Eye (tissue), 1 donor: ENCODE results near the gene OTUD3.
A peak's percentile ranks its signal among the peaks of the same experiment; 100 is the strongest.
"Not testable (repeated sequence)": the region's sequence is repeated elsewhere in the genome, so short reads cannot be mapped to it uniquely, and the experiment has no call there.

Source experiments
- DNase-seq: peaks from one replicate; pipeline ENCODE4 v3.0.0-alpha.2; 2015

The OTUD3 gene, protein sequence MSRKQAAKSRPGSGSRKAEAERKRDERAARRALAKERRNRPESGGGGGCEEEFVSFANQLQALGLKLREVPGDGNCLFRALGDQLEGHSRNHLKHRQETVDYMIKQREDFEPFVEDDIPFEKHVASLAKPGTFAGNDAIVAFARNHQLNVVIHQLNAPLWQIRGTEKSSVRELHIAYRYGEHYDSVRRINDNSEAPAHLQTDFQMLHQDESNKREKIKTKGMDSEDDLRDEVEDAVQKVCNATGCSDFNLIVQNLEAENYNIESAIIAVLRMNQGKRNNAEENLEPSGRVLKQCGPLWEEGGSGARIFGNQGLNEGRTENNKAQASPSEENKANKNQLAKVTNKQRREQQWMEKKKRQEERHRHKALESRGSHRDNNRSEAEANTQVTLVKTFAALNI

DNA sequence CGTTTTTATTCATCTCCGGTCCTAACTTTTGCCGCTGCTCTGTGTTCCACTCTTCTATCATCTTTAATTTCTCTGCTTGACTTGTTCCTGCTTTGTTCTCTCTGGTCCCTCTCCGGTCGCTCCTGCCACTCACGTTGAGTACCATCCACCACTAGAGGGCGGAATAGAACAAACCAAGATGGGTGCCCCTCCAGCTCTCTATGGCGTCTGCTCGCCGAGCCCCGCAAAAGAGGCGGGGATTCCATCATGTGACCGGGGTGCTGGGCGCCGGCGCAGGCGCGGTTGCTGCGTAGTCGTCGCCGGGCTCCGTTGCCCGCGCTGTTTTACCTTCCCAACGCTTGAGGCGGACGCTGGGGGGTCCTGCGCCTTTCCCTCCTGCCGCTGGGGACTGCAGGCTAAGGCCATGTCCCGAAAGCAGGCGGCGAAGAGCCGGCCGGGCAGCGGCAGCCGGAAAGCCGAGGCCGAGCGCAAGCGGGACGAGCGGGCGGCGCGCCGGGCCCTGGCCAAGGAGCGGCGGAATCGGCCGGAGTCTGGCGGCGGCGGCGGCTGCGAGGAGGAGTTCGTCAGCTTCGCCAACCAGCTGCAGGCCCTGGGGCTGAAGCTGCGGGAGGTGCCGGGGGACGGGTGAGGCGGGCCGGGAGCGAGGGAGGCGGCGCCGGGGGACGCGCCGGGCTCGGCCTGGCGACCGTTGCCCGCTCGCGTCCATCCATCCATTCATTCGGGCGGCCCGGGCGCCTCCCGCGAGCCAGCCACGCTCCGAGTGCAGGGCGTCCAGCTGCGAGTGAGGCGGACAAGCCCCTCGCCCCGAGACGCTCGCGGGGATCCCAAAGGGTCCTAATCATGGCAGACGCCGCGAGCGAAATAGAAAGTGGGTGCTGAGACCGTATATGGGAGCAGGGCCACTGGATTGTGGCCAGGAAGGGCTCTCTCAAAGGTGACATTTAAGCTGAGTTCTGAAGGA lies at the start of gene OTUD3:
OTUD3 (plus strand) TSS at position 285 of the 961 bp plus-strand sequence; CDS start at position 404, 119 bp downstream.
- DNase-seq = peak; percentile 100

DNA sequence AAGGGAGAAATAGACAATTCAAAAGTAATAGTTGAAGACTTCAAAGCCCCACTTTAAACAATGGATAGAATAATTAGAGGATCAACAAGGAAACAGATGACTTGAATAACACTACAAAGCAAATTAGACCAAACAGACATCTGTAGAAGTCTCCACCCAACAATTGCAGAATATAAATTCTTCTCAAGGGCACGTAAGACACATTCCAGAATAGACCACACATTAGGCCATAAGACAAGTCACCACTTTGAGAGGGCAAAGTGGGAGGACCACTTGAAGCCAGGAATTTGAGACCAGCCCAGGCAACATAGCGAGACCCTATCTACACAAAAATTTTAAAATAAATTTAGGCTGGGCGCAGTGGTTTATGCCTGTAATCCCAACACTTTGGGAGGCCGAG lies 46.6 kb upstream of the OTUD3 start:
- DNase-seq = no peak

DNA sequence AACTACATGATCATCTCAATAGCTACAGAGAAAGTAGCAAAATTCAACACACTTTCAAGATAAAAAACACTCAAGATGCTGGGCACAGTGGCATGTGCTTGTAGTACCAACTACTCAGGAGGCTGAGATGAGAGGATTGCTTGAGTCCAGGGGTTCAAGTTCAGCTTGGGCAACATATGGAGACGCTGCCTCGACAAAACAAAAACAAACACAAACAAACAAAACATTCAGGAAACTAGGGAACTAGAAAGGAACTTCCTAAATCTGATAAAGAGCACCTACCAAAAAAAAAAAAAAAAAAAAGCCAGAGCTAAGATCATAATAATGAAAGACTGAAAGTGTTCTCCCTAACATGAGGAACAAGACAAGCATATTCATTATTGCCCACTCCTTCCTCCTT lies 44.3 kb upstream of the OTUD3 start:
- DNase-seq = no peak

DNA sequence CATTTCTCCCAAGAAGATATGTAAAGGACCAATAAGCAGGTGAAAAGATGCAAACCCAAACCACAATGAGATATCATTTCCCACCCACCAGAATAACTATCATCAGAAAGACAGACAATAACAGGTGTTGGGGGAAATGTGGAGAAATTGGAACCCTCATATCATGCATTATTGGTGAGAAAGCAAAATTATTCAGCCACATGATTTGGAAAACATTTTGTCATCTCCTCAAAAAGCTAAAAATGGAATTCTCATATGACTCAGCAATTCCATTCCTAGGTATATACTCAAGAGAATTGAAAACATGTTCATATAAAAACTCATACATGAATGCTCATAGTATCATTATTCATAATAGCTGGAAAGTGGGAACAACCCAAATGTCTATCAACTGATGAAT lies 42.0 kb upstream of the OTUD3 start:
- no peak for DNase-seq

DNA sequence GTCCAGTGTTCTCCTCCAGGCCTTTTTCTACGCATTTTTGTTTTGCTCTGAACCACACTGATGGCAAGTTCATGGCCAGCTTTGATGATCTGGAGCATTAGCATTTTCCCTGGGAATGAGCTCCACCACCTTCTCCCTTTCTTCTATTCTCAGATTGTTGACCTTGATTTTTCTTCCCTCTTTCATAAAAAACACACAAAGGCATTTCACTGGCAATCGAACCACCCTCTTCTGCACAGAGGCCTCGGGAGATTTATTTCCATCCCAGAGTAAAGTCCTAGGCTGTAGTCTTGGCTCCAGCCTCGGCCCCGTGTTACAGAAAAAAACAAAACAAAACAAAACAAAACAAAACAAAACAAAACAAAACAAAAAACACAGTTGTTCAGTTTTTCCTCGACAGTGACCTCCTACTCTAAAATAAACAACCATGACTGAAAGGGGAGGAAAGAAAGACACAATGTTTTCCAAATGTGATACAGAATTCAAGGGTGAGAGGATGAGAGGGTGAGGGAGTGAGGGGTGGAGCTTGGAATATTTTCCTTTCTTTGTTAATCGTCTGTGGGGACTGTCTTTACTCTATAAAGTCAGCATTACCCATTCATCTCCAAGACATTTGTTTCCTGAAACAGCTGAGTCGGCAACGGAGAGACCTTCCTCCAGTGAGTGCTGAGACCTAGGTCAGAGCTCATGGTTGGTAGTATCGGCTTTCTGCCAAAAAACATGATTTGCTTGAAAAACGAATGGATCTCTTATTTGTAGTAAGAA lies 37.3 kb upstream of the OTUD3 start:
- no peak for DNase-seq

DNA sequence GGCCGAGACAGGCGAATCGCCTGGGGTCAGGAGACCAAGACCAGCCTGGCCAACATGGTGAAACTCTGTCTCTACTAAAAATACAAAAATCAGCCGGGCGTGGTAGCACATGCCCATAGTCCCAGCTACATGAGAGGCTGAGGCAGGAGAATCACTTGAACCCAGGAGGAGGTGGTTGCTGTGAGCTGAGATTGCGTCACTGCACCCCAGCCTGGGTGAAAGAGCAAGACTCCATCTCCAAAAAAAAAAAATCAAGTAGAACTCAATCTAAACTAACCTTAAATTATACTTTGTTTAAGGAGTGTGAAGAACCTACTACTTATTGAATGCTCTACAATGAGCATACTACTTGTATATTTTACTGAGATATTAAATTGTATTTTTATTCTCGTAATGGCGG lies 36.6 kb upstream of the OTUD3 start:
- no peak for DNase-seq

DNA sequence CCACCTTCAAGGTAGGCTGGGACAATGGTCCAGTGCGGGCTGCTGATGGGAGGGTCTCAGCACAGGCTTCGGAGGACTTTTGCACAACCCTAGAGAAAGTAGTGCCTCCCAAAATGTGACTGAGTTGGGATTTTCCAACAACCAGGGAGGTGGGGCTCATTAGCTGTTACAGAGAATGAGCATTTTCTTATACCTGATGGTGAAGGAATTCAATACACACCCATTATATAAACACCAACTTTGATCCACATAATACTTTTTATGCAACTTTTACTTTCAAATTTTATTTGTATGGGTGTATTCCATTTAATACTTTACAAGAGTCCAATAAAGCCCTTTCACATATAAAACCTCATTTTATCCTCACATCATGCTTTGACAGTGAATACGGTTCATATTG lies 35.9 kb upstream of the OTUD3 start:
- no peak for DNase-seq

DNA sequence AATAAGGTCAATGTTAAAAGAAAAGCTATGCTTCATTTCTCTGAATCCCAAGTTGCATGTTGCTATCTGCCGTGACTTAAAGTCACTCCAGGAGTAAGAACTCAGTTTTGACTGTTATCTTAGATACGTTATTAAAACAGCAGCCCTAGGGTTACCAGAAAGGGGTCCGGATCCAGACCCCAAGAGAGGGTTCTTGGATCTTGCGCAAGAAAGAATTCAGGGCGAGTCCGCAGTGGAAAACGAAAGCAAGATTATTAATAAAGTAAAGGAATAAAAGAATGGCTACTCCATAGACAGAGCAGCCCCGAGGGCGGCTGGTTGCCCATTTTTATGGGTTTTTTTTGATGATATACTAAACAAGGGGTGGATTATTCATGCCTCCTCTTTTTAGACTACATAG lies 34.9 kb upstream of the OTUD3 start:
- not testable (repeated sequence) for DNase-seq

DNA sequence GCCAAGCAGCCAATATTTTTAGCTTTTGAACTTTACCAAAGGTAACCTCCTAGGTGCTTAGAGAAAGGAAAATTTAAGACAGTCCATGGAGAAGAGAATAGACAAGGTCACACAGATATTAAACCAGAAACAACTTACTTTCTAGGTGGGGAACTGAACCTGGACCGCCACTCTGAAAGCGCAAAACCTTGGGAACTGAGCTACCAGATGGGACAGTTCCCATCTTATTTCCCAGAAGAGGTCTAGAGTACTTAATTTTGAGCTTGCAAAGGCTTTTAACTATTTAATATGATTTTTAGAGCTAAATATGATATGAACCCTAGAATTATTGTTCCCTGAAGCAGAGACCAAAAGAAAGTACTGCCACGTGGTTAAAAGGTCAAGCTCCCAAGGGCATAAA lies 32.9 kb upstream of the OTUD3 start:
- not testable (repeated sequence) for DNase-seq

DNA sequence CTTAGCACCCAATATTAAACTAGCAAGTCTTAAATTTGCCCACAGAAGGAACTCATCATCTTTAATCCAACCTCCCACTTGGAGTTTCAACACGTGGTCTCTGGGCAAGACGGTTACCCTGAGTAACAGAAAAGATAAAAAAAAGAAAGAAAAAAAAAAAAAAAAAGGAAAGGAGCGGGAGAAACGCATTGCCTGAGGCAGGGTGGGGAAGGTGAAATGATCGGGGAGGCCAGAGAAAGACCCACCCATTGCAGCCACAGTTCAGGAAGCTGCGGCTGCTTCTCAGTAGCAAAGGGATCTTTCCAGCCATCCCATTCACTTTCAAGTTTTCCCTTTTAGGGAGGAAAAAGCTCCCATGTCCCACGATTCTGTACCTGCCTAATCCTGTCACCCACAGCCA lies 32.0 kb upstream of the OTUD3 start:
- no peak for DNase-seq

DNA sequence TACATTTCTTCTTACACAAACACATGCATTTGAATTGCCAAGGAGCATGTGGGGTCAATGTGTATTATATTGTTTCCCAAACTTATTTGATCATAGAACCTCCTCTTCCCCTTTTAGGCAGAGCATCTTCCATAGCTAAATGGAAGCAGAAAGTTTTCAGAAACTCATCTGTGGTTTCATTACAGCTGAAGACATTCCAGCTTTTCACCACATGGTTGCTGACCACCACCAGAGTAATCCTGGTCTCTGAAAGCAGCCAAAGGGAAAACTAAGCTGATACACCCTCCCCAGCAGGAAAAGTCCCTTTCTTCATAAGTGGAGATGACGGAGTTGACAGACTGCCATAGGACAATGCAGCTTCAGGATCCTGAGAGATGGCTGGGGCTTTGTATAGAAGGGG lies 30.2 kb upstream of the OTUD3 start:
- DNase-seq = no peak

DNA sequence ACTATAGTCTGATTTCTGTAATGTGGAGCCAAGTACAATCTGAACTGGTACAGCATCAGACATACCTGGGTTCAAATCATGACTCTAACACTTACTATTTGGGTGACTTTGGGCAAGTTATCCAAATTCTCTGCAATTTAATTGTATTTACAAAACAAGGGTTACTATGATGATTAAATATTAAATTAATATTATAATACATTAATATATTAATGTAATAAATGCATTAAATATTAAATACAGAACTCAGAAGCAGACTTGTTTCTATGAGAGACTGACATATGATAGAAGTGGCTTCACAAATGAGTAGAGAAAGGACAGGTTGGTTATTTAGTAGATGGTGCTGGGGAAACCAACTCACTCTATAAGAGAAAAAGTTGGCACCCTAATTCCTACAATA lies 27.3 kb upstream of the OTUD3 start:
- DNase-seq = no peak

DNA sequence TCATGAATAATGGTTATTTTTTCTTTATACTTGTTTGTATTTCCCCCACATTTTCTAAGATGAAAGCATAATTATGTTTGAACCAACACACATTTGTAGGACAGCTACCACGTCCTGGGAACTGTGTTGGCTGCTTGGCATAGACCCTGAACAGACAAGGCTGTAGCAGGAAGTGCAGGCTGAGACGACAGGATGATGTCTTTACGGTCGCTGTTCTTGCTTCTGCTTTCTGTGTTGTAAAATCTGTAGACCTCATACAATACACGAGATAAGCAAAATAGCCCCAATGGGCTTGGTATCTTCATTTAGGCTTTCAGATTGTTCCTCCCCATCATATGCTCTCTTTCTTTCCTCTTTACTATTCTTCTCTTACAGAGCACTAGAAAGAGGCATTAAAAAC lies 23.3 kb upstream of the OTUD3 start:
- DNase-seq = no peak

DNA sequence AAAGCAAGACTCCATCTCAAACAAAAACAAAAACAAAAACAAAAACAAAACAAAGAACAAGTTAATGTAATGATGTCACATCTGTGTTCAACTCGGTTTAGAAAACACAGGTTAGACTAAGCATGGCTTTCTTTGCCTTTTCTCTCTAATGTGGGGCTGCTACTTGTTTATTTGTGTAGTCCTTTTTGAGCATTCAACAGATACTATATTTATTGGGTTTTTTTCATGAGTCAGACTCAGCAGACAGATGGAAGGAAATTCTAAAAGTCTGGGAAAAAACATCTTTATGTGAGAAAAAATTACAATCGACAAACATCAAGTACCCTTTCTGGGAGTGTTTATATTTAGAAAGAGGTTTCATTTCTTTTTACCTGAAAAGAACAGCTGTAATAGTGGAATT lies 22.3 kb upstream of the OTUD3 start:
- no peak for DNase-seq

DNA sequence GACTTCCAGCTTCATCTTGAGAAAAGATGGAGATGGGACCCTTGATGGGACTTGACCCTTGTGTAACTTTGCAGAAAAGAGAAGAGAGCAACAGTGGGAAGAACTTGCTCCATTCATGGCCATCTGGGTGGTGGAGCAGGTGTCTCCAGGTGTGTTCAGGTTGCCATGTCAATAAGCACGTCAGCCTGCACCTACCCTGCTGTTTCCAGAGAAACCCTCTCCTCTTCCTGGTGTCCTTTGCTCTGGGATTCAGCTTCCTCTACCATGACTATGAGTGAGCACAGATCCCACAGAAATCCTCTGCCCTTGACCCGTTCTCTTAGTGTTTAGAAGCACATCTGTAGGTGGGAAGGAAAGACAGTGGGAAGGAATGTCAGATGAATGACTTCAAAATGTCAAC lies 21.8 kb upstream of the OTUD3 start:
- no peak for DNase-seq

DNA sequence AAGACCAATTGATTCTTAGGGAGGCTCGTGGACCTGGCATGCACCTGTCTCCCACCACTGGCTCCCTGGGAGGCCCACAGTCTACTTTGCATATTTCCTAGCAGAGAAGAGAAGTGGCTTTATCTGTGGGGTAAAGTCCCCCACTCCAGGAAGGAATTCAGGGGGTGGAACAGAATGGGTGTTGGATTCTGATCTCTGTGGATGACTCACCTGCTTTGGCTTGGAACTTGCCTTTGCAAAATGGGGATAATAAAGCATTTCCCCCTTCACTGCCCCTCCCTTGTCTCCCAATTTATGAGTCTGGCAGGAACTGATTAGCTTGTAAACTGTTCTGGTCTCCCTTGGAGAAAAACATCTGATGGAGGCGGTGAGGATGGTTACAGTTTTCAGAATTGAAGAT lies 21.2 kb upstream of the OTUD3 start:
- no peak for DNase-seq

DNA sequence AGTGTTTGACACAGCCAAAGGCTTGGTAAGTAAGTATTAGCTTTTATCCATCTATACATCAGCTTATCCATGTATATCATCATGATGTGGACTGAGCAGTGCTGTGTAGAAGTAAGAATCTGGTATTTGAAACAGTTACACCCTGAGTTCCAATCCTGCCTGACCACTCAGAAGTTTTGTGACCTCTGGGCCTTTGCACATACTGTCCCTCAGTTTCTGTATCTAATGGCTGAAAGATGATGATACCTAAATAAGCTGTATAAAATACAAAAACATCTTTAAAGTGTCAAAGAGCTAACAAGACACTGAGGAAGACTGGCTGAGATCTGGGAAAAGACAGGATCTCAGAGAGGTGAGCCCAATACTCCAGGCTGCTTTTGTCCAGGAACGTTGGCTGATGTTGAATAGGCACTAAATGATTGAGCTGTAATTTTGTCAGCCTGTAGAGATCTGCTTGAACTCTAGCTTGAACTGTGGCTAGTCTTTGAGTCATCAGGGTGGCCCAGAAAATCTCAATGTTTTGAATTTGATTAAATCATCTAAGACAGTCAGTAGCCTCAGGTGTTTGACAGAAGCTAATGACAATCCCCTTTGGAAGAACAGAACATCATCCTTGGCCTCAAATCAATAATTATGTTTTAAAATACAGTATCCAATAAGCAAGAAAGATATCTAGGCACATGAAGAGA lies 20.2 kb upstream of the OTUD3 start:
- DNase-seq = no peak

DNA sequence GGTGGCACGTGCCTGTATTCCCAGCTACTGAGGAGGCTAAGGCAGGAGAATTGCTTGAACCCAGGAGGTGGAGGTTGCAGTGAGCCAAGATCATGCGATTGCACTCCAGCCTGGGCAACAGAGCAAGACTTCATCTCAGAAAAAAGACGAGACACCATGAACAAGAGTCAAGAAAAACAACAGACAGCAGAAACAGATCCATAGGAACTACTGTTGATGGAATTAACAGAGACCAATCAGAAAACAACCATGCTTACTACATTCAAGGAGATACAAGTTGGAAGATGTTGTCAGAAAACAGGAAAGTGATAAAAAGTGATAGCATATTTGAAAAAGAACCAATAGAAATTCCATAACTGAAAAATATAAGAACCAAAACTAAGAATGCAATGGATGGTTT lies 19.3 kb upstream of the OTUD3 start:
- DNase-seq = no peak

DNA sequence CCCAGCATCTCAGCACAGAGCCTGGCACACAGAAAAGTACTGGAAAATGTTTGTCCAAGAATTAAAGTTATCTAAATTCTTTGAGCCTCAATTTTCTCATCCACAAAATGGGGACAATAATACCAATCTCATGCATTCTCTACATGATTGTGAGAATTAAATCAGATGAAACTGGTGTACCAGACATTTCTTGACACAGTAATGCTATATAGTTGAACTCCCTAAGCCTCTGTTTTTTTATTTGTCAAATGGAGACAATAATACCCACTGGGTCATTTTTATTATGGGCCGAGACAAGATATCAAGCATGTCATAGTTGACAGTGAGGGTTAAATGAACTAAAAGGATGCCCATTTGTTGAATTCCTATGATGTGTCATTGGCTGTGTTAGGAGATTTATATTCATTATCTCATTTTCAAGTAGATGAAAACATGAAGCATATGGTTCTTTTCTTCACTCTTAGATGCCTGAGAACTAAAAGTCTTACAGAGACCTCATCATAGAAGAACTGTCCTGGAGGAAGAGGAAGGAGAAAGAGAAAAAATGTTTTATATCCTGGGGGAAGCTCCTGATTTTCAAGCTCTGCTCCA lies 17.5 kb upstream of the OTUD3 start:
- DNase-seq = no peak

DNA sequence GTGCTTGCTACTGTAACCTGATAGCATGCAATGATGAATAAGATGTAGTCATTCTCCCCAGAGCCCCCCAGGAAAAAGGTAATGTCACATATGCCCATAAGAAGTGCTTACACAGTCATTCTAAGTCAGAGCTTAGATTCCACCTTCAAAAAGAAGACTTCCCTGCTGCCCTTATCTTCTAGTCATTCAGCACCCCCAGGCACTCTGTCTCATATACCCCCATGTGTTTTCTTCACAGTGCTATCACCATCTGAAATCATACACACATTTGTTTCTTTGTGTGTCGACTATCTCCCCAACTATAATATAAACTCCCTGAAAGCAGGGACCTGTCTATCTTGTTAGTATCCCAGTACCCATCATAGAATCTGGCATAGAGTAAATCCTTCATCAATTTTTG lies 16.2 kb upstream of the OTUD3 start:
- no peak for DNase-seq

DNA sequence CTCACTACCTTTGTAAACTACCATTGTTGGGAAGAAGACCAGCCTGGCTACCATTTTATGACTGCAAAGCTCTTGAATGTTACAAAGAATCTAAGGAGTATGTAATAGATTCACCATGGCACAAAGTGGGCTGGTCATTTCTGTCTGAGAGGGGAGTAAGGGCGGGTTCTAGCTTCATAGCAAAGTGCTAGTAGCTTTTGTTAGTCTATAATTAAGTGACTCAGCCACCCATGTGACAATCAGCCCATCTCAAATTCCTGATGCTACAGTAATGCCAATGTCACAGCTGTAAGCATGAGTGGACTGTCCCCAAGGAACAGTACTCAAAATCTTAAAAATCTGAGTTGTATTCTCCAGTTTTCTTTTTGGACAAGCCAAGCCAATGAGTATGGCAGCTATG lies 15.4 kb upstream of the OTUD3 start:
- peak; percentile 18 for DNase-seq

DNA sequence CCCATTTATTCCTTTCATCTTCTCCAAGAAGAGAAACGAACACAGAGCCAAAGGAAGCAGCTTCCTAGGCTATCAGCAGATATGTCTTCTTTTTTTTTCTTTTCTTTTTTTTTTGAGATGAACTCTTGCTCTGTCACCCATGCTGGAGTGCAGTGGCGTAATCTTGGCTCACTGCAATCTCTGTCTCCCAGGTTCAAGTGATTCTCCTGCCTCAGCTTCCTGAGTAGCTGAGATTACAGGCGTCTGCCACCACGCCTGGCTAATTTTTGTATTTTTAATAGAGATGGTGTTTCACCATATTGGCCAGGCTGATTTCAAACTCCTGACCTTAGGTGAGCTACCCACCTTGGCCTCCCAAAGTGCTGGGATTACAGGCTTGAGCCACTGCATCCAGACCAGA lies 13.6 kb upstream of the OTUD3 start:
- not testable (repeated sequence) for DNase-seq
